RWPE2 (cell line): ENCODE data around the gene TGM1.

Source experiments
- ATAC-seq: fragments of 200-7000 bp; cut with Tn5 transposase; 3 replicates; pipeline ENCODE4 v1.9.1; 2021; ENCODE audit warnings: low read depth
- DNase-seq: peaks from one replicate; pipeline ENCODE4 v3.0.0-alpha.2; 2020; ENCODE audit warnings: low spot score
- H3K27ac ChIP-seq: fragments of 450-650 bp; 2 replicates; pipeline ENCODE4 v1.5.1; 2017; ENCODE audit warnings: mild to moderate bottlenecking; ENCODE audit not compliant: poor library complexity, severe bottlenecking
- H3K27me3 ChIP-seq: fragments of 250-450 bp; sonication (Bioruptor Pico); 2 replicates; pipeline ENCODE4 v1.5.1; 2021; ENCODE audit warnings: mild to moderate bottlenecking, moderate library complexity; ENCODE audit not compliant: insufficient read depth, poor library complexity, severe bottlenecking
- H3K36me3 ChIP-seq: fragments of 250-450 bp; sonication (Bioruptor Pico); 2 replicates; pipeline ENCODE4 v1.5.1; 2020; ENCODE audit warnings: low read depth, mild to moderate bottlenecking, moderate library complexity
- H3K4me1 ChIP-seq: fragments of 250-450 bp; sonication (Bioruptor Pico); 2 replicates; pipeline ENCODE4 v1.5.1; 2021; ENCODE audit warnings: mild to moderate bottlenecking, moderate library complexity; ENCODE audit not compliant: insufficient read depth, poor library complexity, severe bottlenecking
- H3K4me3 ChIP-seq: fragments of 250-450 bp; sonication (Bioruptor Pico); 2 replicates; pipeline ENCODE4 v1.5.1; 2021; ENCODE audit warnings: mild to moderate bottlenecking, moderate library complexity; ENCODE audit not compliant: severe bottlenecking
- H3K9me3 ChIP-seq: fragments of 250-450 bp; sonication (Bioruptor Pico); 2 replicates; pipeline ENCODE4 v1.5.1; 2021; ENCODE audit warnings: mild to moderate bottlenecking, moderate library complexity; ENCODE audit not compliant: severe bottlenecking
- TF ChIP-seq, protein P1 (sequence below): fragments of 450-650 bp; IDR thresholded peaks from one replicate; pipeline ENCODE4 v1.5.1; 2017; ENCODE audit warnings: mild to moderate bottlenecking, moderate library complexity; ENCODE audit not compliant: poor library complexity, severe bottlenecking

Gene TGM1

DNA sequence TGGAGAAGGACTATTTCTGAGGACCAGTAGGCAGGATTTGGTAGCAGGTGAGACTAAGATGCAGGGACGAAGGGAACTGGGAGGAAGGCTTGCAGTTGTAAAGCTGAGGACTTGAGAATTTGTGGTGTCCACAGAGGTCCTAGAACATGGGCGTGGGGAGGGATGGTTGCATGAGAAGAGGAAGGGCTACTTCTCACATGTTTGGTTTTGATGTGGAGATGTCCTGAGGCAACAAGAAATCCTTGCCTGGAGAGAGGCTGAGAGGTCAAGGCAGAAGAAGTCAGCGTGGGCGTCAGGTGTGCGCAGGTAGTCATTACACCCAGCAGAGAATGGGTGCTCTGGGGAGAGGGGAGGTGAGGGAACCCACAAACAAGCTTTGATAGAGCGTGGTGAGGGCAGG is 14.1 kb upstream of the TGM1 start:
- H3K4me3 ChIP-seq = no peak overlapping the region
- peaks cover 32% of the 10 kb centered on the region for H3K4me1 ChIP-seq
- TF ChIP-seq, protein P1, sequence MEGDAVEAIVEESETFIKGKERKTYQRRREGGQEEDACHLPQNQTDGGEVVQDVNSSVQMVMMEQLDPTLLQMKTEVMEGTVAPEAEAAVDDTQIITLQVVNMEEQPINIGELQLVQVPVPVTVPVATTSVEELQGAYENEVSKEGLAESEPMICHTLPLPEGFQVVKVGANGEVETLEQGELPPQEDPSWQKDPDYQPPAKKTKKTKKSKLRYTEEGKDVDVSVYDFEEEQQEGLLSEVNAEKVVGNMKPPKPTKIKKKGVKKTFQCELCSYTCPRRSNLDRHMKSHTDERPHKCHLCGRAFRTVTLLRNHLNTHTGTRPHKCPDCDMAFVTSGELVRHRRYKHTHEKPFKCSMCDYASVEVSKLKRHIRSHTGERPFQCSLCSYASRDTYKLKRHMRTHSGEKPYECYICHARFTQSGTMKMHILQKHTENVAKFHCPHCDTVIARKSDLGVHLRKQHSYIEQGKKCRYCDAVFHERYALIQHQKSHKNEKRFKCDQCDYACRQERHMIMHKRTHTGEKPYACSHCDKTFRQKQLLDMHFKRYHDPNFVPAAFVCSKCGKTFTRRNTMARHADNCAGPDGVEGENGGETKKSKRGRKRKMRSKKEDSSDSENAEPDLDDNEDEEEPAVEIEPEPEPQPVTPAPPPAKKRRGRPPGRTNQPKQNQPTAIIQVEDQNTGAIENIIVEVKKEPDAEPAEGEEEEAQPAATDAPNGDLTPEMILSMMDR = no peak
- no peak for ATAC-seq
- H3K9me3 ChIP-seq = no peaks in the 10 kb centered on the region
- H3K27ac ChIP-seq = no peak overlapping the region
- H3K36me3 ChIP-seq = no peaks in the 10 kb centered on the region
- no peak for DNase-seq
- no peaks in the 10 kb centered on the region for H3K27me3 ChIP-seq

DNA sequence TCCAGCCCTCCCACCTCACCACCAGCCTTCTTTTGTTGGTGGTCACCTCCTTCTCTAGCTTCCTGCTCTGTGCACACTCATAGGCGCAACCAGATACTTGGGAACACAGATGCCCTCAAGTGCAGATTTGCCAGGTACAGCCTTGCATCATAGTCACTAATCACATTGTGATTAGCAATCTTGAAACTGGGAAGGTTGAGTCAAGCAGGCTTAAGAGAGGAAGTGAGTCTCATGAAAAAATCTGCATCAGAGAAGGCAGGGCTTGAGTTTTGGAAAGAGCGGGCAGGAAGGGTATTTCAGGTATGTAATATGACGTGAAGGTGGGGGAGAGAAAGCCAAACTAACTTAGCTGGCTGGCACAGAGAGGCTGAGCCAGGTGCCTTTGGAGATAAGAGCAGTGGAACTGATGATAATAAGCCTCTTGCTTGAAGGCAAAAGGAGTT is 11.1 kb upstream of the TGM1 start:
- TF ChIP-seq, protein P1 = no peak
- ATAC-seq (peak; percentile 76), DNase-seq (no peak)
- Histone ChIP-seq H3K27ac (peak overlapping the region; percentile 98), H3K36me3 (peaks cover 15% of the 10 kb centered on the region), H3K9me3 (no peaks in the 10 kb centered on the region), H3K27me3 (no peaks in the 10 kb centered on the region), H3K4me3 (no peak overlapping the region), H3K4me1 (peaks cover 36% of the 10 kb centered on the region)

DNA sequence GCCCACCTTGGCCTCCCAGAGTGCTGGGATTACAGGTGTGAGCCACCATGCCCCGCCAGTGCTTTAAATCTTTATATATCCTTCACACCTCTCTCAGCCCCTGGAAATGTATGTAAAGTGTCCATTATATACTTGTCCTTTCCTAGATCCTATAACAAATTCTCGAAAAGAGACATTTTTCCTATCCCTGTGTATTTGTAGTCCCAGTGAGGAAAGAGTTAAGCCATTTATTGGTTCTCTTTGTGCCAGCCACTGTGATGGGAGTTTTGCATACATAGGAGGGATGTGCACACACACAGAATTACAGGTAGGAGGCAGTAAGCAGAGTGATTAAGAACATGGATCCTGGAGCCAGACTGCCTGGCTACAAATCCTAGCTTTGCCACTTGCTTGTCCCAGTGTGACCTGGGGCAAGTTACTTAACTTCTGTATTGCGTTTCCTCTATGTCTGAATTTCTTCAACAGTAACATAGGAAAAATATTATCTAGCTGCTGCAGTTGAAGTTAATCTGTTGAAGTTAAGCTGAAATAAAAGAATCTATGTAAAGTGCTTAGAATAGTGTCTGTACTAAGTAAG is 10.5 kb upstream of the TGM1 start:
- no peaks in the 10 kb centered on the region for H3K9me3 ChIP-seq
- no peaks in the 10 kb centered on the region for H3K27me3 ChIP-seq
- peaks cover 32% of the 10 kb centered on the region for H3K4me1 ChIP-seq
- DNase-seq (no peak), ATAC-seq (no peak)
- H3K27ac ChIP-seq = peak overlapping the region; percentile 98
- TF ChIP-seq, protein P1 = peak; percentile 39
- H3K36me3 ChIP-seq = peaks cover 21% of the 10 kb centered on the region
- H3K4me3 ChIP-seq = no peak overlapping the region

DNA sequence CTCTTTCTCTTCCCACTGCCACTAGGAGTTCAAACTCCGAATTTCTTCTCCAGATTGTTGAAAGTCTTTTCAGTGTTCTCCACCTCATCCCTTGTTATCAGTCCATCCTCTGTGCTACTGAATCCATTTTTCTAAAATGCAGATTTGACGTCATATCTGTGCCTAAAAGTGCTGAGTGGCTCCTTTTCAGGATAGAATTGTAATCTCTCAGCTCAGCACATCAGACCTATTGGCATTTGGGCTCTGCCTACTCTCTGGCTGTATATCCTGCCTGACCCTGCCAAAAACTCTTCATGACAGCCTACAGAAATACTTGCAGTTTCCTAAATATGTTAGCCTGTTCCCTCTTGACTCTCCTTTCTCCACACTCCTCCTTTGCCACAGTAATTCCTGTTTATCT is 9.5 kb upstream of the TGM1 start:
- no peaks in the 10 kb centered on the region for H3K9me3 ChIP-seq
- peaks cover 32% of the 10 kb centered on the region for H3K4me1 ChIP-seq
- DNase-seq = no peak
- H3K27me3 ChIP-seq = no peaks in the 10 kb centered on the region
- H3K4me3 ChIP-seq = no peak overlapping the region
- H3K36me3 ChIP-seq = peaks cover 22% of the 10 kb centered on the region
- TF ChIP-seq, protein P1 = no peak
- peak overlapping the region; percentile 98 for H3K27ac ChIP-seq
- ATAC-seq = no peak

DNA sequence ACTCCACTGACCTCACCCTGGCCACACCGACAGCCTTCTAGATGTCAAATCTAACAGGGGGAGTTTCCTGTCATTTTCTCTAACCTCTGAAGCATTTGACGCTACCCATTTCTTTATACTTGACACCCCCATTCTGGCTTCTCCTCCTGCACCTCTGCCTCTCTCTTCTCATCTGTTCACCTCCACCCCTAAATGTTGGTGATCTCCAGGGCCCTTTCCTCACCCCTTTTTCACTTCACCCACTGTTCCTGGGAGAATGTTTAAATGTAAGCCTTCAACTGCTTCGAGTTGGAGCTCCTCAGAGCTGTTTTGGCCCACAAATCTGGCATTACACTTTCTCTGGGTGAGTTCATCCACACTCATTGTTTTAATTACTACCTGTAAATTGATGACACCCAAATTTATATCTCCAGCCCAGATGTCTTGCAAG is 8.9 kb upstream of the TGM1 start:
- peak overlapping the region; percentile 88 for H3K4me3 ChIP-seq
- no peak for ATAC-seq
- H3K4me1 ChIP-seq = peaks cover 32% of the 10 kb centered on the region
- H3K36me3 ChIP-seq = peaks cover 23% of the 10 kb centered on the region
- no peaks in the 10 kb centered on the region for H3K9me3 ChIP-seq
- H3K27ac ChIP-seq = peak overlapping the region; percentile 98
- no peak for DNase-seq
- TF ChIP-seq, protein P1 = no peak
- no peaks in the 10 kb centered on the region for H3K27me3 ChIP-seq
